T-helper 1 cell treated with Interleukin-12 subunit alpha and Interleukin-12 subunit beta and Interleukin-4 antibody, amounts not matched to agents 30 ng/mL and 1 ng/mL, for 36 hours (primary cell): ENCODE measurements around the gene APBA3. TPM values are rescaled to one million over a fixed set of nuclear protein-coding genes. Genes with fewer than 3 reads are reported as not detected.

Experiments used
- intact Hi-C: fragments of 100-400 bp; cut with micrococcal nuclease; formaldehyde crosslinking; loops from one replicate; pipeline ENCODE4 v1.15.1; 2024
- total RNA-seq: library from RNA; stranded (reverse); gene quantifications from 2 replicates; pipeline ENCODE4 v1.2.3, GENCODE V29; 2022

APBA3 gene
- total RNA-seq, 1 donor from 2014 or later: 63.4 TPM

GRCh38 chr19:3721887-3722442 lies 39.5 kb downstream of the APBA3 start:
- intact Hi-C loops: loop anchor here (1.0 kb wide), 1 partner anchor 39 kb away; the partner anchor contains the start of gene APBA3

- intact Hi-C loops: loop anchor here (1.0 kb wide), 1 partner anchor 40 kb away; the partner anchor contains the start of gene APBA3
These were observed 40.2 kb downstream of the APBA3 start for GRCh38 chr19:3721131-3721886.

- intact Hi-C loops: no loop called here
These were observed 41.1 kb downstream of the APBA3 start for GRCh38 chr19:3720349-3720917.

GRCh38 chr19:3719868-3720267 lies 41.6 kb downstream of the APBA3 start:
- intact Hi-C loops: loop anchor here (1.0 kb wide), 1 partner anchor 102 kb away; no protein-coding TSS in a partner anchor

GRCh38 chr19:3716147-3716668 lies 45.3 kb downstream of the APBA3 start:
- intact Hi-C loops: no loop called here

GRCh38 chr19:3712663-3713611 lies 48.6 kb downstream of the APBA3 start:
- intact Hi-C loops: no loop called here

- intact Hi-C loops: no loop called here
These were observed 51.2 kb downstream of the APBA3 start for GRCh38 chr19:3710265-3710812.

GRCh38 chr19:3708207-3708931 lies 53.1 kb downstream of the APBA3 start, which contains the start of gene TJP3:
TJP3 (plus strand) TSS chr19:3708384; CDS start chr19:3728433, 20,049 bp downstream.
- intact Hi-C loops: loop anchor here (5.0 kb wide), 1 partner anchor 161 kb away; no protein-coding TSS in a partner anchor

GRCh38 chr19:3707868-3708206 lies 53.7 kb downstream of the APBA3 start:
- intact Hi-C loops: loop anchor here (5.0 kb wide), 1 partner anchor 161 kb away; no protein-coding TSS in a partner anchor

GRCh38 chr19:3701200-3701599 lies 60.3 kb downstream of the APBA3 start:
- intact Hi-C loops: loop anchor here (2.0 kb wide), 1 partner anchor 128 kb away; the partner anchor contains the start of gene HMG20B

Other genes with a start within 250 kb of the APBA3 start
- gene TEKTIP1, start 222.5 kb downstream of the APBA3 start, total RNA-seq: 5.0 and 7.6 TPM in 2 replicates
- gene MFSD12, start 204.1 kb downstream of the APBA3 start, total RNA-seq: 89.0 and 92.8 TPM in 2 replicates
- gene HMG20B, start 188.7 kb downstream of the APBA3 start, total RNA-seq: 41.5 and 44.3 TPM in 2 replicates
- 0.95 and 0.98 TPM in 2 replicates for gene GIPC3, start 176.2 kb downstream of the APBA3 start, total RNA-seq
- gene TBXA2R, start 154.8 kb downstream of the APBA3 start, total RNA-seq: 0.39 and 1.1 TPM in 2 replicates
- 35.4 and 39.2 TPM in 2 replicates for gene CACTIN, start 134.9 kb downstream of the APBA3 start, total RNA-seq
- 23.5 and 23.9 TPM in 2 replicates for gene PIP5K1C, start 61.2 kb downstream of the APBA3 start, total RNA-seq
- gene TJP3, start 53.3 kb downstream of the APBA3 start, total RNA-seq: 1.3 and 1.5 TPM in 2 replicates
- 93.9 and 94.5 TPM in 2 replicates for gene MRPL54, start 990 bp upstream of the APBA3 start, total RNA-seq
- not detected in 2 replicates for gene RAX2, start 10.5 kb upstream of the APBA3 start, total RNA-seq
- gene MATK, start 24.7 kb upstream of the APBA3 start, total RNA-seq: 9.0 and 11.2 TPM in 2 replicates
- 0.25 and 0.32 TPM in 2 replicates for gene ZFR2, start 107.3 kb upstream of the APBA3 start, total RNA-seq
- not detected in 2 replicates for gene ATCAY, start 119.0 kb upstream of the APBA3 start, total RNA-seq
- not detected in 2 replicates for gene NMRK2, start 171.4 kb upstream of the APBA3 start, total RNA-seq
- 38.1 and 42.6 TPM in 2 replicates for gene DAPK3, start 209.4 kb upstream of the APBA3 start, total RNA-seq
- 1,694 and 1,729 TPM in 2 replicates for gene EEF2, start 223.8 kb upstream of the APBA3 start, total RNA-seq
- gene PIAS4, start 246.0 kb upstream of the APBA3 start, total RNA-seq: 38.4 and 40.5 TPM in 2 replicates